ENCODE data around the gene STARD6.

DNA sequence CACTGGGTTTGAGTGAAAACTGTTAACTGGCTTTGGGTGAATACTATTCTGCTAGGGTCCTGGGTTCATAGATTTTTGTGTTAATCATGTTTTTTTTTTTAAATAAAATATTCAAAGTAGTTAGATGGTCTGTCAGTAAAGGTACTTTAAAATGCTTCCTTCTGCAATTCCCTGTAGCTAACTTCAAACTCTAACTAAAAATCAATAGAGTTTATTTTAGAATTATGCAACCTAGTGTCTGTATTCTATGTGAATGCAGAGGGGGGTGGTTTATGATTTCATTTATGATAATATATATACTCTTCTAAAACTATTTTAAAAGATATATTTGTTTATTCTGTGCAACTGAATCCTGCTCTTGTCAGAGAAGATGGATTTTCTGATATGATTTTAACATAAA, 27.9 kb downstream of the STARD6 start:
- no peak for TF ChIP-seq MXI1 (IDR thresholded peaks at IDR 0.05; ENCODE audit: low read depth, low read length)
- TF ChIP-seq POLR2A (IDR thresholded peaks at IDR 0.05; ENCODE audit: low read depth, low read length) = no peak
- TF ChIP-seq, protein P1, sequence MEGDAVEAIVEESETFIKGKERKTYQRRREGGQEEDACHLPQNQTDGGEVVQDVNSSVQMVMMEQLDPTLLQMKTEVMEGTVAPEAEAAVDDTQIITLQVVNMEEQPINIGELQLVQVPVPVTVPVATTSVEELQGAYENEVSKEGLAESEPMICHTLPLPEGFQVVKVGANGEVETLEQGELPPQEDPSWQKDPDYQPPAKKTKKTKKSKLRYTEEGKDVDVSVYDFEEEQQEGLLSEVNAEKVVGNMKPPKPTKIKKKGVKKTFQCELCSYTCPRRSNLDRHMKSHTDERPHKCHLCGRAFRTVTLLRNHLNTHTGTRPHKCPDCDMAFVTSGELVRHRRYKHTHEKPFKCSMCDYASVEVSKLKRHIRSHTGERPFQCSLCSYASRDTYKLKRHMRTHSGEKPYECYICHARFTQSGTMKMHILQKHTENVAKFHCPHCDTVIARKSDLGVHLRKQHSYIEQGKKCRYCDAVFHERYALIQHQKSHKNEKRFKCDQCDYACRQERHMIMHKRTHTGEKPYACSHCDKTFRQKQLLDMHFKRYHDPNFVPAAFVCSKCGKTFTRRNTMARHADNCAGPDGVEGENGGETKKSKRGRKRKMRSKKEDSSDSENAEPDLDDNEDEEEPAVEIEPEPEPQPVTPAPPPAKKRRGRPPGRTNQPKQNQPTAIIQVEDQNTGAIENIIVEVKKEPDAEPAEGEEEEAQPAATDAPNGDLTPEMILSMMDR (IDR thresholded peaks at IDR 0.05 in 2 of 3, conservative IDR thresholded peaks at IDR 0.05 in 1 of 3; ENCODE audit: control insufficient read depth in 2 of 3, extremely low read depth in 1 of 3, insufficient read depth in 1 of 3, low read depth in 3 of 3, low read length in 3 of 3) = no peak
- TF ChIP-seq, protein P2, sequence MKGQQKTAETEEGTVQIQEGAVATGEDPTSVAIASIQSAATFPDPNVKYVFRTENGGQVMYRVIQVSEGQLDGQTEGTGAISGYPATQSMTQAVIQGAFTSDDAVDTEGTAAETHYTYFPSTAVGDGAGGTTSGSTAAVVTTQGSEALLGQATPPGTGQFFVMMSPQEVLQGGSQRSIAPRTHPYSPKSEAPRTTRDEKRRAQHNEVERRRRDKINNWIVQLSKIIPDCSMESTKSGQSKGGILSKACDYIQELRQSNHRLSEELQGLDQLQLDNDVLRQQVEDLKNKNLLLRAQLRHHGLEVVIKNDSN (IDR thresholded peaks at IDR 0.05; ENCODE audit: borderline replicate concordance, extremely low read length, insufficient read depth, low read depth, low read length) = no peak
- TF ChIP-seq YY1 (IDR thresholded peaks at IDR 0.05; ENCODE audit: low read depth, low read length) = no peak
- TF ChIP-seq, protein P3, sequence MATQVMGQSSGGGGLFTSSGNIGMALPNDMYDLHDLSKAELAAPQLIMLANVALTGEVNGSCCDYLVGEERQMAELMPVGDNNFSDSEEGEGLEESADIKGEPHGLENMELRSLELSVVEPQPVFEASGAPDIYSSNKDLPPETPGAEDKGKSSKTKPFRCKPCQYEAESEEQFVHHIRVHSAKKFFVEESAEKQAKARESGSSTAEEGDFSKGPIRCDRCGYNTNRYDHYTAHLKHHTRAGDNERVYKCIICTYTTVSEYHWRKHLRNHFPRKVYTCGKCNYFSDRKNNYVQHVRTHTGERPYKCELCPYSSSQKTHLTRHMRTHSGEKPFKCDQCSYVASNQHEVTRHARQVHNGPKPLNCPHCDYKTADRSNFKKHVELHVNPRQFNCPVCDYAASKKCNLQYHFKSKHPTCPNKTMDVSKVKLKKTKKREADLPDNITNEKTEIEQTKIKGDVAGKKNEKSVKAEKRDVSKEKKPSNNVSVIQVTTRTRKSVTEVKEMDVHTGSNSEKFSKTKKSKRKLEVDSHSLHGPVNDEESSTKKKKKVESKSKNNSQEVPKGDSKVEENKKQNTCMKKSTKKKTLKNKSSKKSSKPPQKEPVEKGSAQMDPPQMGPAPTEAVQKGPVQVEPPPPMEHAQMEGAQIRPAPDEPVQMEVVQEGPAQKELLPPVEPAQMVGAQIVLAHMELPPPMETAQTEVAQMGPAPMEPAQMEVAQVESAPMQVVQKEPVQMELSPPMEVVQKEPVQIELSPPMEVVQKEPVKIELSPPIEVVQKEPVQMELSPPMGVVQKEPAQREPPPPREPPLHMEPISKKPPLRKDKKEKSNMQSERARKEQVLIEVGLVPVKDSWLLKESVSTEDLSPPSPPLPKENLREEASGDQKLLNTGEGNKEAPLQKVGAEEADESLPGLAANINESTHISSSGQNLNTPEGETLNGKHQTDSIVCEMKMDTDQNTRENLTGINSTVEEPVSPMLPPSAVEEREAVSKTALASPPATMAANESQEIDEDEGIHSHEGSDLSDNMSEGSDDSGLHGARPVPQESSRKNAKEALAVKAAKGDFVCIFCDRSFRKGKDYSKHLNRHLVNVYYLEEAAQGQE (IDR thresholded peaks at IDR 0.05; ENCODE audit: low read depth, low read length) = no peak
- TF ChIP-seq HDAC2 (IDR thresholded peaks at IDR 0.05) = no peak
- no peak for TF ChIP-seq NFIC (IDR thresholded peaks at IDR 0.05; ENCODE audit: low read depth, low read length)
- no peak for TF ChIP-seq SMAD1 (IDR thresholded peaks at IDR 0.05; ENCODE audit: low read depth, partially characterized antibody)
- TF ChIP-seq SRF (IDR thresholded peaks at IDR 0.05; ENCODE audit: low read depth in 2 of 2, low read length in 2 of 2) = no peak
- TF ChIP-seq JUNB (IDR thresholded peaks at IDR 0.05) = no peak

Data from GM12878 (cell line).